ENCODE measurements around the gene AFF3. TPM values are rescaled to one million over a fixed set of nuclear protein-coding genes. Genes with fewer than 3 reads are reported as not detected.

The AFF3 gene
- total and polyA plus RNA-seq, 2 donors (not counting 3 experiments of a cell fraction or from before 2014, with no cell fraction given): 0.06 to 0.07 TPM

GRCh38 chr2:100046961-100047947 is 95.1 kb downstream of the AFF3 start:
- Histone ChIP-seq H3K36me3 (ENCODE audit: control insufficient read depth in 2 of 2, extremely low read depth in 1 of 2, insufficient read depth in 2 of 2, low read length in 2 of 2) (no peaks in the 10 kb centered on the region), H3K27ac (ENCODE audit: insufficient read depth, low read depth, low read length) (no peak overlapping the region), H3K27me3 (ENCODE audit: control insufficient read depth in 2 of 2, insufficient read depth in 2 of 2, low read length in 2 of 2) (peaks cover 0 to 3% of the 10 kb centered on the region in 2 experiments), H3K4me3 (replicated peaks in 1 of 3; ENCODE audit: insufficient read depth in 1 of 3, low read depth in 1 of 3, low read length in 3 of 3) (no peak overlapping the region), H3K9ac (replicated peaks; ENCODE audit: extremely low read depth, insufficient read depth, low read length) (no peak overlapping the region), H3K9me3 (replicated peaks; ENCODE audit: control insufficient read depth, insufficient read depth, low read length) (no peaks in the 10 kb centered on the region), H3K4me1 (ENCODE audit: control insufficient read depth, extremely low read depth, insufficient read depth, low read length) (no peaks in the 10 kb centered on the region), H2AFZ (ENCODE audit: low read depth, low read length) (no peak overlapping the region), H3K4me2 (ENCODE audit: insufficient read depth, low read length) (no peak overlapping the region), H4K20me1 (replicated peaks; ENCODE audit: control insufficient read depth, extremely low read depth, insufficient read depth, low read length) (no peaks in the 10 kb centered on the region), H3K79me2 (ENCODE audit: control insufficient read depth, insufficient read depth, low read length) (no peaks in the 10 kb centered on the region), H3K9me1 (replicated peaks; ENCODE audit: control insufficient read depth, extremely low read depth, insufficient read depth, low read length) (no peaks in the 10 kb centered on the region)
- ChIA-PET POLR2A (no interaction called here), CTCF (interaction anchor here (1.6 kb wide), 1 partner anchor 228 kb away, joined by 7 read pairs; no protein-coding TSS in a partner anchor)
- DNase-seq (ENCODE audit: low read depth, low spot score) (no peak), FAIRE-seq (no peak)
- TF ChIP-seq MYC (IDR thresholded peaks at IDR 0.05; ENCODE audit: low read depth, low read length): no peak
- TF ChIP-seq, protein P1, sequence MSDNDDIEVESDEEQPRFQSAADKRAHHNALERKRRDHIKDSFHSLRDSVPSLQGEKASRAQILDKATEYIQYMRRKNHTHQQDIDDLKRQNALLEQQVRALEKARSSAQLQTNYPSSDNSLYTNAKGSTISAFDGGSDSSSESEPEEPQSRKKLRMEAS (IDR thresholded peaks at IDR 0.05; ENCODE audit: insufficient read depth, insufficient read length): no peak
- no peak for TF ChIP-seq CTCF (IDR thresholded peaks at IDR 0.05; ENCODE audit: extremely low read depth in 1 of 2, insufficient read depth in 1 of 2, low read depth in 1 of 2, low read length in 2 of 2)
- TF ChIP-seq EZH2 (IDR thresholded peaks at IDR 0.05; ENCODE audit: borderline replicate concordance, low read depth, low read length, severe bottlenecking): no peak
- no peak for TF ChIP-seq POLR2AphosphoS5 (IDR thresholded peaks at IDR 0.05; ENCODE audit: insufficient read depth, low read depth, low read length)
- TF ChIP-seq JUN (IDR thresholded peaks at IDR 0.05; ENCODE audit: borderline replicate concordance, insufficient read depth, insufficient read length, low read depth): no peak
- TF ChIP-seq FOS (IDR thresholded peaks at IDR 0.05; ENCODE audit: borderline replicate concordance, insufficient read depth, low read length): no peak
- TF ChIP-seq POLR2A (IDR thresholded peaks at IDR 0.05; ENCODE audit: low read depth, low read length): no peak
- no peak for TF ChIP-seq GATA2 (IDR thresholded peaks at IDR 0.05; ENCODE audit: insufficient read depth, insufficient read length, low read depth, low read length)
- BruUV-seq (replicated peaks): no TSS peak
- intact Hi-C loops (cut with micrococcal nuclease): no loop called here
- dilution Hi-C loops (cut with MboI; ENCODE audit: extremely low pct_ligation_motif_present, low sequenced_read_pairs): no loop called here
